Endothelial cell of umbilical vein (primary cell): Measurements from ENCODE around the gene CAMLG. TPM values are rescaled to one million over a fixed set of nuclear protein-coding genes. Genes with fewer than 3 reads are reported as not detected.

Experiments
- BruUV-seq: library from RNA; stranded (reverse); fragments of 400-500 nt; replicated peaks from 2 replicates; lab custom pipeline; 2021; lab: Mats Ljungman, UMichigan
- CTCF ChIA-PET: fragments of 300-600, 350-600 bp; sonication (Branson Sonifier 250); formaldehyde crosslinking; loops from one replicate; lab custom pipeline; 2021; ENCODE audit warnings: antibody characterized with exemption, inconsistent platforms; lab: Charles Lee
- POLR2A ChIA-PET: fragments of 300-600, 350-600 bp; sonication (Branson Sonifier 250); formaldehyde crosslinking; loops from one replicate; lab custom pipeline; 2021; ENCODE audit warnings: antibody characterized with exemption, inconsistent platforms; lab: Charles Lee
- DNase-seq: peaks from one replicate; pipeline ENCODE4 v3.0.0-alpha.2; 2011; ENCODE audit warnings: low read depth, low spot score
- FAIRE-seq: peaks from 2 replicates; lab custom pipeline; 2011; peaks lifted over from hg19 to GRCh38; lab: Jason Lieb, UNC
- H2AFZ ChIP-seq: 2 replicates; pipeline ENCODE4 v1.6.0; 2012; ENCODE audit warnings: low read depth, low read length, control low read depth, inconsistent platforms
- H3K27ac ChIP-seq: 2 replicates; pipeline ENCODE4 v1.5.1; 2011; ENCODE audit warnings: low read depth, mild to moderate bottlenecking, control low read depth, low read length, moderate library complexity; ENCODE audit not compliant: insufficient read depth
- H3K27me3 ChIP-seq, 2 experiments: 2 replicates each; pipeline versions ENCODE4 v1.6.0 to v1.6.1; 2011; ENCODE audit warnings: low read length in 2 of 2, mixed read lengths in 1 of 2; ENCODE audit not compliant: control insufficient read depth in 2 of 2, insufficient read depth in 2 of 2
- H3K36me3 ChIP-seq, 2 experiments: 2 replicates in 1 of 2; 3 replicates in 1 of 2; pipeline ENCODE4 v1.5.1; 2011; ENCODE audit warnings: low read length in 2 of 2, mild to moderate bottlenecking in 1 of 2, moderate library complexity in 1 of 2; ENCODE audit not compliant: control insufficient read depth in 2 of 2, insufficient read depth in 2 of 2; ENCODE audit errors: extremely low read depth in 1 of 2
- H3K4me1 ChIP-seq: 3 replicates; pipeline ENCODE4 v1.5.1; 2011; ENCODE audit warnings: mild to moderate bottlenecking, low read length; ENCODE audit not compliant: control insufficient read depth, insufficient read depth; ENCODE audit errors: extremely low read depth
- H3K4me2 ChIP-seq: 2 replicates; pipeline ENCODE4 v1.6.1; 2011; ENCODE audit warnings: low read length, control low read depth, mixed read lengths; ENCODE audit not compliant: insufficient read depth
- H3K4me3 ChIP-seq, 3 experiments: fragments of 200-600 bp in 1 of 3; sonication (generic), shearing (Covaris generic) in 1 of 3; replicated peaks in 1 of 3; 2 replicates each; pipeline ENCODE4 v1.5.1; 2011 to 2016; ENCODE audit warnings: control low read depth in 3 of 3, low read length in 3 of 3, mild to moderate bottlenecking in 2 of 3, inconsistent platforms in 1 of 3, low read depth in 1 of 3, moderate library complexity in 1 of 3; ENCODE audit not compliant: insufficient read depth in 1 of 3
- H3K79me2 ChIP-seq: 2 replicates; pipeline ENCODE4 v1.6.0; 2012; ENCODE audit warnings: low read length, inconsistent platforms; ENCODE audit not compliant: control insufficient read depth, insufficient read depth
- H3K9ac ChIP-seq: replicated peaks from 2 replicates; pipeline ENCODE3; 2011; ENCODE audit warnings: low read length, control low read depth; ENCODE audit not compliant: insufficient read depth; ENCODE audit errors: extremely low read depth
- H3K9me1 ChIP-seq: replicated peaks from 3 replicates; pipeline ENCODE4 v1.6.0; 2011; ENCODE audit warnings: mild to moderate bottlenecking, low read length; ENCODE audit not compliant: control insufficient read depth, insufficient read depth; ENCODE audit errors: extremely low read depth
- H3K9me3 ChIP-seq: replicated peaks from 2 replicates; pipeline ENCODE4 v1.5.1; 2012; ENCODE audit warnings: low read length, inconsistent platforms; ENCODE audit not compliant: control insufficient read depth, insufficient read depth
- H4K20me1 ChIP-seq: replicated peaks from 2 replicates; pipeline ENCODE3; 2011; ENCODE audit warnings: mild to moderate bottlenecking, low read length; ENCODE audit not compliant: control insufficient read depth, insufficient read depth; ENCODE audit errors: extremely low read depth
- CTCF ChIP-seq, 2 donors: IDR thresholded peaks; 1 replicate in 1 of 2; 2 replicates in 1 of 2; pipeline ENCODE4 v1.5.1; 2011; ENCODE audit warnings: low read length in 2 of 2, mild to moderate bottlenecking in 2 of 2, moderate library complexity in 2 of 2, control low read depth in 1 of 2, inconsistent platforms in 1 of 2, low read depth in 1 of 2; ENCODE audit not compliant: insufficient read depth in 1 of 2; ENCODE audit errors: extremely low read depth in 1 of 2
- EZH2 ChIP-seq: IDR thresholded peaks from 2 replicates; pipeline ENCODE4 v1.6.1; 2012; ENCODE audit warnings: borderline replicate concordance, low read depth, mild to moderate bottlenecking, moderate library complexity, low read length, inconsistent platforms; ENCODE audit not compliant: severe bottlenecking
- FOS ChIP-seq: IDR thresholded peaks from 2 replicates; pipeline ENCODE4 v1.6.1; 2011; ENCODE audit warnings: mild to moderate bottlenecking, low read length, moderate library complexity, borderline replicate concordance; ENCODE audit not compliant: insufficient read depth
- GATA2 ChIP-seq: IDR thresholded peaks from 2 replicates; pipeline ENCODE4 v1.7.0; 2011; ENCODE audit warnings: low read depth, mild to moderate bottlenecking, moderate library complexity, mixed read lengths, low read length; ENCODE audit not compliant: insufficient read length, insufficient read depth
- JUN ChIP-seq: IDR thresholded peaks from 2 replicates; pipeline ENCODE4 v1.6.1; 2011; ENCODE audit warnings: borderline replicate concordance, low read depth; ENCODE audit not compliant: insufficient read length, insufficient read depth
- MAX ChIP-seq: IDR thresholded peaks from 2 replicates; pipeline ENCODE4 v1.6.1; 2011; ENCODE audit not compliant: insufficient read depth, insufficient read length
- MYC ChIP-seq: IDR thresholded peaks from one replicate; pipeline ENCODE4 v1.6.1; 2011; ENCODE audit warnings: mild to moderate bottlenecking, low read depth, low read length
- POLR2A ChIP-seq: IDR thresholded peaks from 2 replicates; pipeline ENCODE4 v1.6.1; 2012; ENCODE audit warnings: low read depth, mild to moderate bottlenecking, control low read depth, low read length
- POLR2AphosphoS5 ChIP-seq: IDR thresholded peaks from 2 replicates; pipeline ENCODE4 v1.6.1; 2012; ENCODE audit warnings: low read depth, mild to moderate bottlenecking, control low read depth, low read length, moderate library complexity; ENCODE audit not compliant: insufficient read depth
- dilution Hi-C: fragments of 300-500 bp; cut with MboI; formaldehyde crosslinking; loops from one replicate; pipeline ENCODE4 v1.15.0; 2019; ENCODE audit warnings: low sequenced_read_pairs; ENCODE audit not compliant: extremely low pct_ligation_motif_present
- intact Hi-C: fragments of 100-400 bp; cut with micrococcal nuclease; formaldehyde crosslinking; loops from one replicate; pipeline ENCODE4 v1.10.0; 2022
- polyA plus RNA-seq, 4 experiments: library from polyadenylated mRNA; depleted of rRNA in 3 of 4; stranded (reverse) in 3 of 4; unstranded in 1 of 4; fragments of >200 nt; gene quantifications; 2 replicates each; pipeline versions ENCODE4 v1.2.1 to v1.2.3, GENCODE V29; 2011 to 2012; ENCODE audit warnings: missing spikeins in 1 of 4
- total RNA-seq: library from RNA; stranded (reverse); gene quantifications from 2 replicates; pipeline ENCODE4 v1.2.3, GENCODE V29; 2021

The CAMLG gene
- total and polyA plus RNA-seq, 2 donors (not counting 3 experiments of a cell fraction or from before 2014, with no cell fraction given), result 14.7 to 33.3 TPM

- dilution Hi-C loops, result no loop called here
- Histone ChIP-seq H3K4me2 (no peak overlapping the region), H3K27me3 (no peaks in the 10 kb centered on the region), H3K27ac (no peak overlapping the region), H3K4me3 (no peak overlapping the region), H3K79me2 (no peaks in the 10 kb centered on the region), H4K20me1 (no peaks in the 10 kb centered on the region), H3K9me3 (no peaks in the 10 kb centered on the region), H3K9ac (no peak overlapping the region), H3K9me1 (no peaks in the 10 kb centered on the region), H3K36me3 (peaks cover 9 to 14% of the 10 kb centered on the region in 2 experiments), H2AFZ (no peak overlapping the region), H3K4me1 (no peaks in the 10 kb centered on the region)
- ChIA-PET POLR2A (no interaction called here), CTCF (no interaction called here)
- intact Hi-C loops, result no loop called here
- TF ChIP-seq POLR2AphosphoS5 (no peak), POLR2A (no peak), CTCF (IDR thresholded peaks at IDR 0.05; ENCODE audit: extremely low read depth in 1 of 2, insufficient read depth in 1 of 2, low read depth in 1 of 2, low read length in 2 of 2) (no peak), GATA2 (no peak), MYC (no peak), EZH2 (no peak)
- no TSS peak for BruUV-seq
- FAIRE-seq, result no peak
- DNase-seq, result no peak
Measured at GRCh38 chr5:134772461-134773125, 34.2 kb downstream of the CAMLG start.

- CTCF ChIA-PET, result no interaction called here
- no TSS peak for BruUV-seq
- Histone ChIP-seq H3K4me3 (no peak overlapping the region), H4K20me1 (no peaks in the 10 kb centered on the region), H3K27ac (no peak overlapping the region), H2AFZ (no peak overlapping the region), H3K4me1 (no peaks in the 10 kb centered on the region), H3K9me3 (no peaks in the 10 kb centered on the region), H3K9me1 (no peaks in the 10 kb centered on the region), H3K4me2 (no peak overlapping the region), H3K9ac (no peak overlapping the region), H3K36me3 (peaks cover 17 to 18% of the 10 kb centered on the region in 2 experiments), H3K79me2 (no peaks in the 10 kb centered on the region), H3K27me3 (no peaks in the 10 kb centered on the region)
- POLR2A ChIA-PET, result no interaction called here
- FAIRE-seq, result no peak
- intact Hi-C loops, result no loop called here
- dilution Hi-C loops, result no loop called here
- no peak for TF ChIP-seq CTCF (IDR thresholded peaks at IDR 0.05; ENCODE audit: extremely low read depth in 1 of 2, insufficient read depth in 1 of 2, low read depth in 1 of 2, low read length in 2 of 2)
- no peak for TF ChIP-seq POLR2AphosphoS5
- no peak for TF ChIP-seq GATA2
- no peak for TF ChIP-seq JUN
- TF ChIP-seq FOS, result no peak
- no peak for TF ChIP-seq MAX
- TF ChIP-seq EZH2, result no peak
- TF ChIP-seq POLR2A, result no peak
- TF ChIP-seq MYC, result no peak
- DNase-seq, result no peak
Measured at GRCh38 chr5:134777366-134777765, 39.0 kb downstream of the CAMLG start.
